HEK293 (cell line): ENCODE results near the gene HIRA.

Source experiments
- CTCF ChIA-PET: fragments of 350-600 bp; formaldehyde crosslinking; extraction: SDS; loops from one replicate; lab custom pipeline; 2021; ENCODE audit warnings: antibody characterized with exemption; lab: Yijun Ruan, JAX
- POLR2A ChIA-PET: fragments of 300-600 bp; formaldehyde crosslinking; extraction: SDS; loops from one replicate; lab custom pipeline; 2020; ENCODE audit warnings: antibody characterized with exemption, inconsistent platforms; lab: Yijun Ruan, JAX
- H3K27ac ChIP-seq: fragments of 200-500 bp; sonication (Bioruptor generic); 2 replicates; pipeline ENCODE4 v1.5.1; 2014; ENCODE audit warnings: low read depth, low read length, control low read depth, inconsistent platforms; ENCODE audit errors: extremely low read depth
- H3K36me3 ChIP-seq, 2 experiments: fragments of 200-500 bp in 1 of 2; sonication (Bioruptor generic) in 1 of 2; 1 replicate in 1 of 2; 2 replicates in 1 of 2; pipeline ENCODE4 v1.5.1; 2014 to 2017; ENCODE audit warnings: inconsistent platforms in 2 of 2, low read length in 2 of 2; ENCODE audit not compliant: control insufficient read depth in 2 of 2, insufficient read depth in 1 of 2
- H3K4me1 ChIP-seq: fragments of 200-500 bp; sonication (Bioruptor generic); 2 replicates; pipeline ENCODE4 v1.5.1; 2014; ENCODE audit warnings: mild to moderate bottlenecking, low read length, inconsistent platforms; ENCODE audit not compliant: control insufficient read depth, insufficient read depth
- H3K4me3 ChIP-seq: 2 replicates; pipeline ENCODE4 v1.5.1; 2011; ENCODE audit warnings: low read depth, mild to moderate bottlenecking, control low read depth, low read length, moderate library complexity
- H3K9me3 ChIP-seq: fragments of 200-500 bp; sonication (Bioruptor generic); 2 replicates; pipeline ENCODE4 v1.5.1; 2014; ENCODE audit warnings: low read depth, low read length, inconsistent platforms; ENCODE audit not compliant: control insufficient read depth, insufficient read depth
- BCL11B ChIP-seq: fragments of 450-650 bp; formaldehyde crosslinking; IDR thresholded peaks from 2 replicates; pipeline ENCODE4 v1.5.1; 2016; ENCODE audit warnings: low read depth, missing biosample characterization, missing genetic modification characterization
- KLF1 ChIP-seq: fragments of 450-650 bp; formaldehyde crosslinking; IDR thresholded peaks from 2 replicates; pipeline ENCODE4 v1.5.1; 2016; ENCODE audit warnings: missing biosample characterization, missing genetic modification characterization
- SP2 ChIP-seq: fragments of 450-650 bp; formaldehyde crosslinking; IDR thresholded peaks from 2 replicates; pipeline ENCODE4 v1.5.1; 2016; ENCODE audit warnings: missing biosample characterization, missing genetic modification characterization
- ZBTB8A ChIP-seq: fragments of 450-650 bp; formaldehyde crosslinking; IDR thresholded peaks from 2 replicates; pipeline ENCODE4 v1.5.1; 2016; ENCODE audit warnings: missing biosample characterization, missing genetic modification characterization
- ZFP3 ChIP-seq: fragments of 450-650 bp; formaldehyde crosslinking; IDR thresholded peaks from 2 replicates; pipeline ENCODE4 v1.5.1; 2016; ENCODE audit warnings: low read depth, missing biosample characterization, missing genetic modification characterization
- ZIC2 ChIP-seq: fragments of 450-650 bp; formaldehyde crosslinking; IDR thresholded peaks from 2 replicates; pipeline ENCODE4 v1.5.1; 2016; ENCODE audit warnings: missing biosample characterization, missing genetic modification characterization
- ZNF10 ChIP-seq: fragments of 450-650 bp; formaldehyde crosslinking; IDR thresholded peaks from 2 replicates; pipeline ENCODE4 v1.5.1; 2017; ENCODE audit warnings: missing biosample characterization, missing genetic modification characterization
- ZNF146 ChIP-seq: fragments of 450-650 bp; formaldehyde crosslinking; IDR thresholded peaks from 2 replicates; pipeline ENCODE4 v1.5.1; 2016; ENCODE audit warnings: missing biosample characterization, missing genetic modification characterization
- ZNF157 ChIP-seq: fragments of 450-650 bp; formaldehyde crosslinking; IDR thresholded peaks from 2 replicates; pipeline ENCODE4 v1.5.1; 2016; ENCODE audit warnings: missing biosample characterization, missing genetic modification characterization
- ZNF16 ChIP-seq: fragments of 450-650 bp; formaldehyde crosslinking; IDR thresholded peaks from 2 replicates; pipeline ENCODE4 v1.5.1; 2016; ENCODE audit warnings: low read depth, missing biosample characterization, missing genetic modification characterization
- ZNF350 ChIP-seq: fragments of 450-650 bp; formaldehyde crosslinking; IDR thresholded peaks from 2 replicates; pipeline ENCODE4 v1.5.0; 2017; ENCODE audit warnings: missing biosample characterization, mild to moderate bottlenecking, missing genetic modification characterization
- ZNF391 ChIP-seq: fragments of 450-650 bp; formaldehyde crosslinking; IDR thresholded peaks from 2 replicates; pipeline ENCODE4 v1.5.1; 2016; ENCODE audit warnings: low read depth, missing biosample characterization, missing genetic modification characterization, borderline replicate concordance
- ZNF426 ChIP-seq: fragments of 450-650 bp; formaldehyde crosslinking; IDR thresholded peaks from 2 replicates; pipeline ENCODE4 v1.5.1; 2017; ENCODE audit warnings: missing biosample characterization, missing genetic modification characterization, mild to moderate bottlenecking, inconsistent platforms, moderate library complexity
- ZNF501 ChIP-seq: fragments of 450-650 bp; formaldehyde crosslinking; IDR thresholded peaks from 2 replicates; pipeline ENCODE4 v1.5.1; 2016; ENCODE audit warnings: missing biosample characterization, missing genetic modification characterization
- ZNF518A ChIP-seq: fragments of 450-650 bp; formaldehyde crosslinking; conservative IDR thresholded peaks from 2 replicates; pipeline ENCODE4 v1.5.1; 2016; ENCODE audit warnings: low read depth, missing biosample characterization, missing genetic modification characterization
- ZNF549 ChIP-seq: fragments of 450-650 bp; IDR thresholded peaks from 2 replicates; pipeline ENCODE4 v1.5.1; 2018; ENCODE audit warnings: missing biosample characterization, missing genetic modification characterization, mild to moderate bottlenecking, inconsistent platforms, moderate library complexity
- ZNF558 ChIP-seq: fragments of 450-650 bp; formaldehyde crosslinking; IDR thresholded peaks from 2 replicates; pipeline ENCODE4 v1.5.1; 2016; ENCODE audit warnings: missing biosample characterization, missing genetic modification characterization
- ZNF610 ChIP-seq: fragments of 450-650 bp; formaldehyde crosslinking; IDR thresholded peaks from 2 replicates; pipeline ENCODE4 v1.5.1; 2016; ENCODE audit warnings: missing biosample characterization, missing genetic modification characterization, borderline replicate concordance
- ZNF654 ChIP-seq: fragments of 450-650 bp; formaldehyde crosslinking; IDR thresholded peaks from 2 replicates; pipeline ENCODE4 v1.5.1; 2016; ENCODE audit warnings: low read depth, missing biosample characterization, missing genetic modification characterization
- ZNF843 ChIP-seq: fragments of 450-650 bp; formaldehyde crosslinking; IDR thresholded peaks from 2 replicates; pipeline ENCODE4 v1.5.1; 2016; ENCODE audit warnings: missing biosample characterization, missing genetic modification characterization
- ZSCAN4 ChIP-seq: fragments of 450-650 bp; formaldehyde crosslinking; IDR thresholded peaks from 2 replicates; pipeline ENCODE4 v1.5.1; 2017; ENCODE audit warnings: missing biosample characterization, missing genetic modification characterization

HIRA gene

DNA sequence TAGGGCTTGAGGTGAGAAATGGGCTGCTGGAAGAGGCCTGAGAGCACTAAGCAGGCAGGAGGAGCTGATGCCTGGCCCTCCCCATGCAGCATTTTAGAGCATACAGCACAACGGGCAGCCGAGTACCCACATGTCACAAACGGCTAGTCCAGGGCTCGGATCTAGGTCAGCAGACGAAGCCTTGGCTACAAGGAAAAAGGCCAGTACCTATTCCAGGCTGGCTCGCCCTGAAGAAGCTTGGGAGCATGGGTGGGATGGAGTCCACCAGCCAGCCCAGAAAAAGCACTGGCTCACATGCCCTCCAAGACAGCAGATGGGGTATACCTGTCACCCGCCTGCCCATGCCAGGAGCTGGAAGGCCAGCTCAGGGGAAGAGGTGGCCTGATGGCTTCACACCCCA is 37.9 kb upstream of the HIRA start:
- Histone ChIP-seq H3K27ac (no peak overlapping the region), H3K36me3 (peaks cover 4 to 98% of the 10 kb centered on the region in 2 experiments; a peak in 2 of 3 replicates), H3K4me1 (no peaks in the 10 kb centered on the region), H3K4me3 (no peak overlapping the region)
- ChIA-PET POLR2A (interaction anchor here (1.0 kb wide), 1 partner anchor 18 kb away, joined by 3 read pairs; no protein-coding TSS in a partner anchor), CTCF (no interaction called here)
- TF ChIP-seq ZNF350 (tag by site-specific recombination) (no peak), ZIC2 (tag by site-specific recombination) (no peak), BCL11B (no peak)
- TF ChIP-seq, all 188 proteins: peak for 0
- no peaks in the 10 kb centered on the region for H3K9me3 ChIP-seq

DNA sequence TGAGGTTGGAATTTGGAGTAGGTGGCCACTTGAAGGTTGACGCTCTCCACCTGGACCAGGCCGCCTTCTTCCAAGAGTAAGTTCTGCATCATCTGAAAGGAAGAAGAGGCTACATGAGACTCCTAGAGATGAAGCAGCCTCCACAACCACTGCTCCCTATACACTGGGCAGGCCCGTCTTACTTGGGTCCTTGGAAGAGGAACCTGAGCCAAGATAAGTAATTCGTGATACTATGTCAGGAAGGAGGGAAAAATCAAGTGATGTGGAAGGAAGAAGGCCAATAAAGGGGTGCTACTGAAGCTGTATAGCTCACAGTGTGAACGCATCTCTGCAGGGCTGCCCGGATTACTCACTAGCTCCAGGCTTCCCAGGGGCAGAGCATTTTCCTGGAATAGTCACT is 36.4 kb upstream of the HIRA start:
- H3K36me3 ChIP-seq: peaks cover 4 to 99% of the 10 kb centered on the region in 2 experiments; a peak in 2 of 3 replicates

GRCh38 chr22:19466848-19467752 is 35.6 kb upstream of the HIRA start:
- POLR2A ChIA-PET: interaction anchor here (1.6 kb wide), 1 partner anchor 13 kb away, joined by 6 read pairs; the partner anchor contains the start of gene CDC45
- peaks cover 7 to 98% of the 10 kb centered on the region in 2 experiments; a peak in 2 of 3 replicates for H3K36me3 ChIP-seq

More for the DNA sequence above, 36.4 kb upstream of the HIRA start:
- Histone ChIP-seq H3K4me3 (no peak overlapping the region), H3K27ac (no peak overlapping the region), H3K9me3 (no peaks in the 10 kb centered on the region), H3K4me1 (no peaks in the 10 kb centered on the region)
- ChIA-PET CTCF (interaction anchor here (0.6 to 0.7 kb wide), 2 partner anchors 10 to 323 kb away, joined by 3 read pairs; no protein-coding TSS in a partner anchor), POLR2A (interaction anchor here (1.6 kb wide), 1 partner anchor 12 kb away, joined by 6 read pairs; the partner anchor contains the start of gene CDC45)
- TF ChIP-seq ZNF843 (tag by site-specific recombination) (no peak), ZSCAN4 (tag by site-specific recombination) (no peak), ZNF610 (tag by site-specific recombination) (no peak), ZNF391 (tag by site-specific recombination) (no peak)

GRCh38 chr22:19466126-19466716 is 34.7 kb upstream of the HIRA start:
- no peak overlapping the region for H3K27ac ChIP-seq
- POLR2A ChIA-PET: interaction anchor here (1.6 kb wide), 1 partner anchor 13 kb away, joined by 6 read pairs; the partner anchor contains the start of gene CDC45
- H3K36me3 ChIP-seq: peaks cover 10 to 97% of the 10 kb centered on the region in 2 experiments; a peak in 2 of 3 replicates
- CTCF ChIA-PET: interaction anchor here (1.1 to 5.8 kb wide), 3 partner anchors 8 to 164 kb away, joined by 3 to 27 read pairs (median 5); no protein-coding TSS in a partner anchor
- no peak overlapping the region for H3K4me3 ChIP-seq
- no peaks in the 10 kb centered on the region for H3K4me1 ChIP-seq
- no peaks in the 10 kb centered on the region for H3K9me3 ChIP-seq
- no peak for TF ChIP-seq ZNF10 (tag by site-specific recombination)
- TF ChIP-seq ZNF549 (tag by site-specific recombination): no peak
- no peak for TF ChIP-seq ZBTB8A
- TF ChIP-seq ZNF426: no peak
- no peak for TF ChIP-seq ZNF558 (tag by site-specific recombination)
- no peak for TF ChIP-seq ZFP3 (tag by site-specific recombination)
- TF ChIP-seq ZNF157 (tag by site-specific recombination): no peak
- TF ChIP-seq ZNF146 (tag by site-specific recombination): no peak
- no peak for TF ChIP-seq ZNF518A (tag by site-specific recombination)
- TF ChIP-seq SP2 (tag by site-specific recombination): no peak
- TF ChIP-seq ZNF654: no peak
- TF ChIP-seq KLF1: no peak

More at GRCh38 chr22:19466848-19467752, 35.6 kb upstream of the HIRA start:
- H3K9me3 ChIP-seq: no peaks in the 10 kb centered on the region
- TF ChIP-seq ZNF16 (tag by site-specific recombination) (peak; percentile 45; the same call in 1 of the 2 replicates), ZNF501 (tag by site-specific recombination) (no peak)
- no peaks in the 10 kb centered on the region for H3K4me1 ChIP-seq
- no peak overlapping the region for H3K27ac ChIP-seq
- CTCF ChIA-PET: interaction anchor here (1.1 to 1.3 kb wide), 2 partner anchors 13 to 163 kb away, joined by 3 to 5 read pairs; no protein-coding TSS in a partner anchor
- no peak overlapping the region for H3K4me3 ChIP-seq
